T-cell (primary cell): ENCODE data around the gene NF2. TPM values are rescaled to one million over a fixed set of nuclear protein-coding genes. Genes with fewer than 3 reads are reported as not detected.
A peak's percentile ranks its signal among the peaks of the same experiment; 100 is the strongest.

Source experiments
- ATAC-seq, 4 experiments: fragments of 200-7000 bp in 3 of 4; fragments of 150-1000 bp in 1 of 4; cut with Tn5 transposase; replicated peaks in 1 of 4; 1 replicate in 3 of 4; 2 replicates in 1 of 4; pipeline ENCODE4 v1.10.0; 2021; ENCODE audit warnings: moderate library complexity in 3 of 4, mild to moderate bottlenecking in 2 of 4, moderate number of reproducible peaks in 1 of 4
- CTCF ChIA-PET, 2 donors: fragments of 300-600 bp; sonication (Branson Sonifier 250); formaldehyde crosslinking; loops; one replicate each; lab custom pipeline; 2022; ENCODE audit warnings: antibody characterized with exemption in 2 of 2; lab: Charles Lee
- POLR2A ChIA-PET, 2 donors: fragments of 300-600 bp; sonication (Branson Sonifier 250); formaldehyde crosslinking; loops; one replicate each; lab custom pipeline; 2022; ENCODE audit warnings: antibody characterized with exemption in 2 of 2; lab: Charles Lee
- DNase-seq, 35 experiments: peaks; one replicate each; pipeline versions ENCODE4 v3.0.0 to v3.0.0-alpha.2; 2013 to 2023
- H3K27ac ChIP-seq: one replicate; pipeline ENCODE4 v1.5.1; 2013; ENCODE audit warnings: low read length
- H3K27me3 ChIP-seq, 2 experiments: replicated peaks in 1 of 2; 1 replicate in 1 of 2; 2 replicates in 1 of 2; pipeline versions ENCODE4 v1.6.1 to v1.7.0; 2013; ENCODE audit warnings: low read length in 1 of 2, mixed read lengths in 1 of 2; ENCODE audit not compliant: control insufficient read depth in 2 of 2, insufficient read depth in 2 of 2; ENCODE audit errors: extremely low read depth in 1 of 2
- H3K36me3 ChIP-seq, 2 donors: 1 replicate in 1 of 2; 2 replicates in 1 of 2; pipeline versions ENCODE4 v1.6.1 to v1.7.0; 2013; ENCODE audit warnings: low read length in 1 of 2; ENCODE audit not compliant: control insufficient read depth in 2 of 2, insufficient read depth in 1 of 2; ENCODE audit errors: extremely low read depth in 1 of 2
- H3K4me1 ChIP-seq, 2 experiments: 1 replicate in 1 of 2; 2 replicates in 1 of 2; pipeline versions ENCODE4 v1.6.1 to v1.7.0; 2013; ENCODE audit warnings: low read length in 2 of 2, mixed read lengths in 1 of 2; ENCODE audit not compliant: insufficient read depth in 2 of 2, control insufficient read depth in 1 of 2; ENCODE audit errors: extremely low read depth in 1 of 2
- H3K4me3 ChIP-seq, 2 donors: 1 replicate in 1 of 2; 2 replicates in 1 of 2; pipeline versions ENCODE4 v1.5.1 to v1.7.0; 2013; ENCODE audit warnings: mild to moderate bottlenecking in 2 of 2, low read length in 1 of 2, moderate library complexity in 1 of 2; ENCODE audit not compliant: control insufficient read depth in 1 of 2; ENCODE audit errors: extremely low read depth in 1 of 2
- H3K9me3 ChIP-seq: 2 replicates; pipeline ENCODE4 v1.7.0; 2013
- H3K27ac Mint-ChIP-seq, 2 donors: one replicate each; pipeline ENCODE4 v1.8.0; 2020 to 2021; ENCODE audit warnings: mild to moderate bottlenecking in 2 of 2, mixed read lengths in 2 of 2
- H3K27me3 Mint-ChIP-seq, 2 donors: one replicate each; pipeline ENCODE4 v1.8.0; 2021 to 2022; ENCODE audit warnings: mixed read lengths in 2 of 2
- H3K36me3 Mint-ChIP-seq: one replicate; pipeline ENCODE4 v1.8.0; 2021; ENCODE audit warnings: mixed read lengths
- H3K4me1 Mint-ChIP-seq, 3 donors: one replicate each; pipeline ENCODE4 v1.8.0; 2020 to 2022; ENCODE audit warnings: mixed read lengths in 3 of 3, mild to moderate bottlenecking in 1 of 3
- H3K4me3 Mint-ChIP-seq, 3 donors: one replicate each; pipeline ENCODE4 v1.8.0; 2020 to 2022; ENCODE audit warnings: mild to moderate bottlenecking in 3 of 3, mixed read lengths in 3 of 3, moderate library complexity in 3 of 3
- H3K9me3 Mint-ChIP-seq, 3 donors: one replicate each; pipeline ENCODE4 v1.8.0; 2020 to 2022; ENCODE audit warnings: mixed read lengths in 3 of 3
- WGBS: methylation state at CpG from one replicate; pipeline ENCODE4 v1.1.5; 2013; ENCODE audit warnings: missing lambda C conversion rate; ENCODE audit not compliant: insufficient coverage; 5-methylcytosine and 5-hydroxymethylcytosine counted together
- total RNA-seq, 35 experiments: library from RNA in 6 of 35; stranded (reverse) in 6 of 35; fragments of 120-200 nt in 1 of 35; gene quantifications; one replicate each; pipeline versions ENCODE4 v1.2.1 to v1.2.4 and lab custom pipeline; 2013 to 2026

The NF2 gene
- total RNA-seq, 5 donors from 2014 or later (not counting 1 experiment from before 2014, with no cell fraction given) = 26.1 to 33.4 (median 31.9) TPM

GRCh38 chr22:29679316-29679715 lies 75.9 kb downstream of the NF2 start:
- no peak overlapping the region for H3K4me3 ChIP-seq
- Mint-ChIP-seq H3K27ac (no peak overlapping the region), H3K9me3 (no peaks in the 10 kb centered on the region), H3K27me3 (no peaks in the 10 kb centered on the region), H3K4me3 (no peak overlapping the region), H3K36me3 (peaks cover 63% of the 10 kb centered on the region), H3K4me1 (no peaks in the 10 kb centered on the region)
- H3K27me3 ChIP-seq = no peaks in the 10 kb centered on the region
- POLR2A ChIA-PET = no interaction called here
- ATAC-seq = no peak
- no peak for DNase-seq
- CTCF ChIA-PET = no interaction called here
- no peaks in the 10 kb centered on the region for H3K4me1 ChIP-seq
- peaks cover 5 to 87% of the 10 kb centered on the region in 2 donors for H3K36me3 ChIP-seq
- H3K27ac ChIP-seq = no peak overlapping the region
- H3K9me3 ChIP-seq = no peaks in the 10 kb centered on the region
- WGBS = no CpG with 5 or more reads among the region's 1 CpG

DNA sequence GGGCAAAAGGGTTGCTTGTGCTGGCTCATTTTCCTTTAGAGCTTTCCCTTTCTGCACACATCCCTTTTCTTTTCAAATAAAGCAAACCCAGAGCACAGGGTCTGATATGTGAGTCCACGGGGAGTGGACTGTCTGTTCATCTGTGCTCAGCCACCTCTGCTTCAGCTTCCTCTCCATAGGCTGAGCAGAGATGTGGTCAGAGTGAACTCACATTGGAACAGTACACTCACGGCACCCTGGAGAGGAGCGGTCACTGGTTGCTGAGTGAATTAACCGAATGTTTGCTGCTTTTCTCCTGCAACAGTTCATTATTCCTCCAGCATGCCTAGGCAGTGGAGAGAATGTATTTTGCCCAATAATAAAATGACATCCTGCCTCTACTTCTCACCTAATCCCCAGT lies 80.1 kb downstream of the NF2 start:
- H3K36me3 Mint-ChIP-seq = peaks cover 49% of the 10 kb centered on the region
- Histone ChIP-seq H3K4me1 (no peaks in the 10 kb centered on the region), H3K4me3 (no peak overlapping the region), H3K27me3 (no peaks in the 10 kb centered on the region), H3K9me3 (no peaks in the 10 kb centered on the region), H3K36me3 (peaks cover 4 to 64% of the 10 kb centered on the region in 2 donors), H3K27ac (no peak overlapping the region)
- no peak for ATAC-seq
- CTCF ChIA-PET = interaction anchor here in 1 of 2 donors (0.6 kb wide), 1 partner anchor 424 kb away, joined by 3 read pairs; no protein-coding TSS in a partner anchor
- H3K27ac Mint-ChIP-seq = no peak overlapping the region
- H3K4me1 Mint-ChIP-seq = no peaks in the 10 kb centered on the region
- 100% methylated on average over 4 of the region's 4 CpGs for WGBS
- no peak for DNase-seq
- POLR2A ChIA-PET = no interaction called here
- no peaks in the 10 kb centered on the region for H3K9me3 Mint-ChIP-seq
- no peaks in the 10 kb centered on the region for H3K27me3 Mint-ChIP-seq
- H3K4me3 Mint-ChIP-seq = no peak overlapping the region

DNA sequence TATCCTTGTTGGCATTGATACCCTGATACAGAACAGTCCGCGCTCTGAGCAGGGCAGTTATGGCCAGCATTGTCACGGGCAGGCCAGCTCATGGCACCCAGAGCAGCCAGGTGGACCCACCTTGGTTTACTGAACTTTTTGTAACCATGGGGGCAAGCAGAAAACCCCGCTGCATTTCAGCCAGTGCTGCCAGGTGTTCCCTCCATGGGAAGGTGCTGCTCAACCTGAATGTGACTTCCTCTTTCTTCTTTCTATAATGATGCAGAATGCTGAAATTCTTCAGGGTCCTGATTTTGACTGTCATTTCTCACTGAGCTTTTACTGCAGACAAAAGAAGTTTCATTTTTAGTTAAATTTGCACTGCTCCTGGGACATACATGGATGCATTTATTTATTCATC lies 80.8 kb downstream of the NF2 start:
- Histone ChIP-seq H3K36me3 (peaks cover 4 to 57% of the 10 kb centered on the region in 2 donors), H3K27ac (no peak overlapping the region), H3K9me3 (no peaks in the 10 kb centered on the region), H3K27me3 (no peaks in the 10 kb centered on the region), H3K4me3 (no peak overlapping the region), H3K4me1 (no peaks in the 10 kb centered on the region)
- DNase-seq (no peak), ATAC-seq (no peak)
- ChIA-PET CTCF (no interaction called here), POLR2A (no interaction called here)
- H3K9me3 Mint-ChIP-seq = no peaks in the 10 kb centered on the region
- peaks cover 45% of the 10 kb centered on the region for H3K36me3 Mint-ChIP-seq
- 94% methylated on average over 3 of the region's 4 CpGs for WGBS
- no peak overlapping the region for H3K4me3 Mint-ChIP-seq
- no peaks in the 10 kb centered on the region for H3K4me1 Mint-ChIP-seq
- H3K27ac Mint-ChIP-seq = no peak overlapping the region
- H3K27me3 Mint-ChIP-seq = no peaks in the 10 kb centered on the region

GRCh38 chr22:29689206-29689879 lies 85.9 kb downstream of the NF2 start:
- H3K4me3 Mint-ChIP-seq = no peak overlapping the region
- H3K27ac ChIP-seq = no peak overlapping the region
- H3K27me3 ChIP-seq = no peaks in the 10 kb centered on the region
- H3K4me1 ChIP-seq = peaks cover 0 to 12% of the 10 kb centered on the region in 2 experiments
- H3K27ac Mint-ChIP-seq = peak overlapping the region; percentile 37 to 52
- no CpG with 5 or more reads among the region's 5 CpGs for WGBS
- DNase-seq (no peak), ATAC-seq (no peak)
- H3K4me3 ChIP-seq = no peak overlapping the region
- peaks cover 3 to 26% (median 11%) of the 10 kb centered on the region in 3 donors for H3K4me1 Mint-ChIP-seq
- peaks cover 9 to 32% of the 10 kb centered on the region in 2 donors for H3K36me3 ChIP-seq
- ChIA-PET POLR2A (no interaction called here), CTCF (interaction anchor here in 1 of 2 donors (0.6 to 1.3 kb wide), 5 partner anchors 314 to 574 kb away, joined by 3 to 8 read pairs (median 4); no protein-coding TSS in a partner anchor)
- H3K9me3 ChIP-seq = no peaks in the 10 kb centered on the region
- H3K27me3 Mint-ChIP-seq = no peaks in the 10 kb centered on the region
- no peaks in the 10 kb centered on the region for H3K9me3 Mint-ChIP-seq
- peaks cover 24% of the 10 kb centered on the region for H3K36me3 Mint-ChIP-seq

GRCh38 chr22:29689880-29690213 lies 86.4 kb downstream of the NF2 start:
- POLR2A ChIA-PET = no interaction called here
- no peak overlapping the region for H3K4me3 ChIP-seq
- peak in 1 of 4 experiments; percentile 54 for ATAC-seq

GRCh38 chr22:29690476-29690875 lies 87.0 kb downstream of the NF2 start:
- no peak overlapping the region for H3K27ac Mint-ChIP-seq

More at GRCh38 chr22:29689880-29690213, 86.4 kb downstream of the NF2 start:
- Mint-ChIP-seq H3K4me3 (no peak overlapping the region), H3K27ac (peak overlapping the region; percentile 37 to 52), H3K9me3 (no peaks in the 10 kb centered on the region), H3K27me3 (no peaks in the 10 kb centered on the region), H3K4me1 (peaks cover 3 to 26% (median 11%) of the 10 kb centered on the region in 3 donors), H3K36me3 (peaks cover 24% of the 10 kb centered on the region)
- peak in 22 of 35 experiments; percentile 5 to 43 (median 20) for DNase-seq
- no peaks in the 10 kb centered on the region for H3K9me3 ChIP-seq
- CTCF ChIA-PET = interaction anchor here in 1 of 2 donors (1.1 to 1.3 kb wide), 2 partner anchors 314 to 315 kb away, joined by 3 to 8 read pairs; no protein-coding TSS in a partner anchor
- H3K27ac ChIP-seq = no peak overlapping the region
- no peaks in the 10 kb centered on the region for H3K27me3 ChIP-seq
- 51% methylated on average over 5 of the region's 8 CpGs for WGBS
- peaks cover 0 to 12% of the 10 kb centered on the region in 2 experiments for H3K4me1 ChIP-seq
- H3K36me3 ChIP-seq = peaks cover 9 to 33% of the 10 kb centered on the region in 2 donors

More at GRCh38 chr22:29690476-29690875, 87.0 kb downstream of the NF2 start:
- no peaks in the 10 kb centered on the region for H3K9me3 ChIP-seq
- H3K27me3 ChIP-seq = no peaks in the 10 kb centered on the region
- no peak for DNase-seq
- POLR2A ChIA-PET = no interaction called here
- H3K4me3 Mint-ChIP-seq = no peak overlapping the region
- peaks cover 9 to 39% of the 10 kb centered on the region in 2 donors for H3K36me3 ChIP-seq
- peaks cover 0 to 12% of the 10 kb centered on the region in 2 experiments for H3K4me1 ChIP-seq
- WGBS = 97% methylated on average over 6 of the region's 9 CpGs
- H3K9me3 Mint-ChIP-seq = no peaks in the 10 kb centered on the region
- CTCF ChIA-PET = interaction anchor here in 1 of 2 donors (1.1 to 1.3 kb wide), 2 partner anchors 313 to 315 kb away, joined by 3 to 8 read pairs; no protein-coding TSS in a partner anchor
- H3K4me1 Mint-ChIP-seq = peaks cover 3 to 26% (median 11%) of the 10 kb centered on the region in 3 donors
- no peaks in the 10 kb centered on the region for H3K27me3 Mint-ChIP-seq
- H3K27ac ChIP-seq = no peak overlapping the region
- peaks cover 26% of the 10 kb centered on the region for H3K36me3 Mint-ChIP-seq
- ATAC-seq = no peak
- no peak overlapping the region for H3K4me3 ChIP-seq
